HepG2 (cell line): ENCODE measurements around the gene GGT7. TPM values are rescaled to one million over a fixed set of nuclear protein-coding genes. Genes with fewer than 3 reads are reported as not detected.

Source experiments
- ATAC-seq: fragments of 200-7000 bp; cut with Tn5 transposase; 3 replicates; pipeline ENCODE4 v1.9.1; 2020; ENCODE audit warnings: mild to moderate bottlenecking, moderate library complexity
- BruUV-seq: library from RNA; stranded (reverse); fragments of 400-500 nt; replicated peaks from 2 replicates; lab custom pipeline; 2021; lab: Mats Ljungman, UMichigan
- CTCF ChIA-PET: fragments of 300-600 bp; formaldehyde crosslinking; extraction: SDS; loops from one replicate; lab custom pipeline; 2021; ENCODE audit warnings: low total read pairs, inconsistent platforms, low intra/inter-chr PET ratio; lab: Yijun Ruan, JAX
- POLR2A ChIA-PET: fragments of 350-600 bp; sonication (Branson Sonifier 250); formaldehyde crosslinking; loops from one replicate; lab custom pipeline; 2020; ENCODE audit warnings: antibody characterized with exemption, inconsistent platforms; lab: Yijun Ruan, JAX
- DNase-seq: peaks from one replicate; pipeline ENCODE4 v3.0.0-alpha.2; 2015; ENCODE audit warnings: low spot score
- FAIRE-seq: peaks from 3 replicates; lab custom pipeline; 2011; peaks lifted over from hg19 to GRCh38; lab: Jason Lieb, UNC
- H2AFZ ChIP-seq: one replicate; pipeline ENCODE4 v1.6.1; 2011; ENCODE audit warnings: low read length, inconsistent platforms
- H3K27ac ChIP-seq: fragments of 300-600 bp; 3 replicates; pipeline ENCODE4 v1.8.0; 2011; ENCODE audit warnings: mixed run types, mild to moderate bottlenecking, mixed read lengths, low read length, inconsistent platforms; ENCODE audit not compliant: insufficient read depth; ENCODE audit errors: extremely low read length
- H3K27me3 ChIP-seq, 2 experiments: fragments of 200-600 bp in 1 of 2; 2 replicates in 1 of 2; 3 replicates in 1 of 2; pipeline versions ENCODE4 v1.6.0 to v1.8.0; 2011; ENCODE audit warnings: low read length in 2 of 2, mild to moderate bottlenecking in 2 of 2, moderate library complexity in 2 of 2, inconsistent platforms in 1 of 2; ENCODE audit not compliant: insufficient read depth in 2 of 2, control insufficient read depth in 1 of 2
- H3K36me3 ChIP-seq, 2 experiments: fragments of 200-600 bp in 1 of 2; replicated peaks in 1 of 2; 2 replicates in 1 of 2; 3 replicates in 1 of 2; pipeline versions ENCODE4 v1.5.1 to v1.8.0; 2011; ENCODE audit warnings: low read length in 2 of 2, inconsistent platforms in 1 of 2; ENCODE audit not compliant: insufficient read depth in 2 of 2, control insufficient read depth in 1 of 2
- H3K4me1 ChIP-seq: 2 replicates; pipeline ENCODE4 v1.5.1; 2012; ENCODE audit warnings: low read length, inconsistent platforms; ENCODE audit not compliant: insufficient read depth
- H3K4me2 ChIP-seq: 2 replicates; pipeline ENCODE4 v1.6.0; 2011; ENCODE audit warnings: low read depth, low read length, inconsistent platforms
- H3K4me3 ChIP-seq, 3 experiments: fragments of 200-600 bp in 1 of 3; sonication (generic), shearing (Covaris generic) in 1 of 3; replicated peaks in 1 of 3; 2 replicates each; pipeline ENCODE4 v1.5.1; 2011 to 2016; ENCODE audit warnings: low read length in 3 of 3, inconsistent platforms in 2 of 3, low read depth in 2 of 3, mild to moderate bottlenecking in 2 of 3, control low read depth in 1 of 3, mixed read lengths in 1 of 3; ENCODE audit not compliant: insufficient read depth in 1 of 3
- H3K79me2 ChIP-seq: one replicate; pipeline ENCODE4 v1.6.1; 2011; ENCODE audit warnings: low read length, inconsistent platforms; ENCODE audit not compliant: insufficient read depth
- H3K9ac ChIP-seq: 2 replicates; pipeline ENCODE4 v1.6.0; 2011; ENCODE audit warnings: mild to moderate bottlenecking, low read depth, low read length, inconsistent platforms; ENCODE audit not compliant: insufficient read depth
- H3K9me3 ChIP-seq: 2 replicates; pipeline ENCODE4 v1.5.1; 2012; ENCODE audit warnings: mild to moderate bottlenecking, low read length
- H4K20me1 ChIP-seq: 2 replicates; pipeline ENCODE4 v1.6.0; 2011; ENCODE audit warnings: inconsistent platforms, mild to moderate bottlenecking, low read length, moderate library complexity; ENCODE audit not compliant: insufficient read depth
- EEA1 ChIP-seq: sonication (generic); formaldehyde crosslinking; IDR thresholded peaks from 2 replicates; pipeline ENCODE4 v1.5.1; 2020; ENCODE audit warnings: mild to moderate bottlenecking, missing genetic modification reagents, borderline replicate concordance
- HIC2 ChIP-seq: sonication (generic); formaldehyde crosslinking; IDR thresholded peaks from 2 replicates; pipeline ENCODE4 v1.9.0; 2022; ENCODE audit warnings: low read depth, missing genetic modification reagents
- KDM1A ChIP-seq: IDR thresholded peaks from 2 replicates; pipeline ENCODE4 v1.6.1; 2016; ENCODE audit warnings: missing compliant biosample characterization
- NCOR1 ChIP-seq: fragments of 200-600 bp; sonication (generic); IDR thresholded peaks from 2 replicates; pipeline ENCODE4 v1.7.0; 2017; ENCODE audit warnings: antibody characterized with exemption, low read length, borderline replicate concordance
- TCF12 ChIP-seq, 2 experiments: fragments of 450-650 bp in 1 of 2; sonication (generic) in 1 of 2; formaldehyde crosslinking in 1 of 2; IDR thresholded peaks; 2 replicates each; pipeline versions ENCODE4 v1.6.1 to v1.8.0; 2017 to 2022; ENCODE audit warnings: antibody characterized with exemption in 1 of 2, mild to moderate bottlenecking in 1 of 2, missing genetic modification reagents in 1 of 2, moderate library complexity in 1 of 2
- TEAD3 ChIP-seq: optimal IDR thresholded peaks from 2 replicates; pipeline ENCODE3; 2016; ENCODE audit warnings: borderline replicate concordance
- ZNF124 ChIP-seq: sonication (generic); formaldehyde crosslinking; IDR thresholded peaks from 2 replicates; pipeline ENCODE4 v1.4.0; 2020; ENCODE audit warnings: missing genetic modification reagents
- ZNF513 ChIP-seq: sonication (generic); formaldehyde crosslinking; conservative IDR thresholded peaks from 2 replicates; pipeline ENCODE4 v1.5.0; 2020; ENCODE audit warnings: missing genetic modification reagents
- ZNF619 ChIP-seq: sonication (generic); formaldehyde crosslinking; IDR thresholded peaks from 2 replicates; pipeline ENCODE4 v1.4.0; 2020; ENCODE audit warnings: mild to moderate bottlenecking, missing genetic modification reagents
- ZNF800 ChIP-seq: sonication (generic); formaldehyde crosslinking; IDR thresholded peaks from 2 replicates; pipeline ENCODE4 v1.4.0; 2020; ENCODE audit warnings: missing genetic modification reagents
- WGBS: methylation state at CpG from one replicate; pipeline ENCODE4 v1.1.6; 2017; ENCODE audit warnings: low lambda C conversion rate; 5-methylcytosine and 5-hydroxymethylcytosine counted together
- in situ Hi-C: cut with HindIII; loops from 2 replicates; pipeline ENCODE4 v1.10.0; 2017; ENCODE audit warnings: low pct_unique_long_range_greater_than_20kb; ENCODE audit not compliant: extremely low pct_ligation_motif_present
- intact Hi-C: fragments of 100-400 bp; cut with micrococcal nuclease; formaldehyde crosslinking; loops from one replicate; pipeline ENCODE4 v1.10.0; 2022; ENCODE audit not compliant: unreplicated experiment
- polyA plus RNA-seq, 8 experiments: library from polyadenylated mRNA; depleted of rRNA in 3 of 8; stranded (reverse) in 7 of 8; unstranded in 1 of 8; fragments of >200 nt; fragmentation: Illumina TruSeq in 4 of 8; extraction: Trizol in 4 of 8; gene quantifications; 2 replicates each; pipeline versions ENCODE4 v1.2.1 to v1.2.3, GENCODE V29; 2011 to 2016; ENCODE audit warnings: low read depth in 4 of 8, missing spikeins in 1 of 8, mixed read lengths in 1 of 8; ENCODE audit not compliant: insufficient read depth in 1 of 8
- total RNA-seq, 5 experiments: library from RNA; depleted of rRNA; stranded (reverse); fragments of >200 nt; fragmentation: Illumina TruSeq; extraction: Trizol; gene quantifications; 2 replicates each; pipeline ENCODE4 v1.2.3, GENCODE V29; 2016; ENCODE audit warnings: low read depth in 1 of 5

Gene GGT7
- total and polyA plus RNA-seq, 2 of the 13 experiments (the other 11 are each of a cell fraction or from before 2014, with no cell fraction given) = 6.6 to 23.0 TPM

DNA sequence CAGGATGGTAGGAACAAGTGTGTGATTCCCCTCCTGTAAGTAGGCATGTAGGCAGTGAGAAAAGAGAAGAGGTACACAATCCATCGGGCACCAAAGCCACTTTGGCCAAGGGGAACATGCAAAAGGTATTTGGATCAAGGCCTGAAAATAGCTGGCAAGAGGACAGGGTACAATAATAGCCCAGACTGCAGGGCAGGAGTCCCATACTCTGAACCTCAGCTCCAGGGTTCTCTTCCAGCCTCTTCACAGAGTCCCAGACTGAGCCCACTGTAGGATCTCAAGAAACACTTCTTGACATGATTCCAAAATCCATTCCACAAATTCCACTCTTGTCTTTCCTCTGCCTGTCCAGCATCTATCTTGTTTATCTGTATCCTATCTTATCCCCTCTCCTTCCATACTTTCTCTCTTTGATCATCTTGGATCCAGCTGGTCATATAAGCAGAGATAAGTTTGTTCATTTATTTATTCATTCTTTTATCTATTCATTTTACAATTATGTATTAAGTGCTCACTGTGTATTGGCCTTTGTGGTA, 23.5 kb upstream of the GGT7 start:
- Histone ChIP-seq H3K4me1 (no peaks in the 10 kb centered on the region), H3K36me3 (peaks cover 0 to 13% of the 10 kb centered on the region in 2 experiments; a peak in 2 of 5 replicates), H4K20me1 (no peaks in the 10 kb centered on the region), H3K9ac (no peak overlapping the region), H3K4me2 (no peak overlapping the region), H3K27me3 (no peaks in the 10 kb centered on the region), H2AFZ (no peak overlapping the region), H3K9me3 (no peaks in the 10 kb centered on the region), H3K27ac (no peak overlapping the region), H3K4me3 (no peak overlapping the region), H3K79me2 (peaks cover 15% of the 10 kb centered on the region)
- TF ChIP-seq NCOR1 = no peak
- TF ChIP-seq ZNF619 (CRISPR knock-in tag) = no peak
- TF ChIP-seq ZNF124 = no peak
- no peak for TF ChIP-seq TCF12 (IDR thresholded peaks at IDR 0.05)
- TF ChIP-seq TCF12 (CRISPR knock-in tag; IDR thresholded peaks at IDR 0.05) = no peak
- no peak for TF ChIP-seq ZNF513 (CRISPR knock-in tag)
- no peak for DNase-seq
- no peak for ATAC-seq
- ChIA-PET POLR2A (no interaction called here), CTCF (no interaction called here)
- FAIRE-seq = no peak
- 86% methylated on average over 1 of the region's 1 CpG for WGBS
- BruUV-seq = no TSS peak
- intact Hi-C loops = no loop called here
- in situ Hi-C loops = no loop called here

- intact Hi-C loops = no loop called here
- no peak overlapping the region for H3K4me2 ChIP-seq
- BruUV-seq = no TSS peak
- TF ChIP-seq ZNF800 (CRISPR knock-in tag) (no peak), KDM1A (CRISPR knock-in tag) (no peak), HIC2 (CRISPR knock-in tag) (no peak), TEAD3 (CRISPR knock-in tag) (no peak), EEA1 (CRISPR knock-in tag) (no peak)
Measured at GRCh38 chr20:34895465-34895864, 22.8 kb upstream of the GGT7 start.

More at GRCh38 chr20:34895465-34895864, 22.8 kb upstream of the GGT7 start:
- in situ Hi-C loops = no loop called here
- Histone ChIP-seq H3K79me2 (peaks cover 15% of the 10 kb centered on the region), H3K27ac (no peak overlapping the region), H3K9ac (no peak overlapping the region), H3K9me3 (no peaks in the 10 kb centered on the region), H2AFZ (no peak overlapping the region), H3K27me3 (no peaks in the 10 kb centered on the region), H3K36me3 (peaks cover 0 to 9% of the 10 kb centered on the region in 2 experiments; a peak in 1 of 5 replicates), H4K20me1 (no peaks in the 10 kb centered on the region), H3K4me3 (no peak overlapping the region), H3K4me1 (no peaks in the 10 kb centered on the region)
- POLR2A ChIA-PET = no interaction called here
- 97% methylated on average over 3 of the region's 3 CpGs for WGBS
- CTCF ChIA-PET = no interaction called here
- no peak for ATAC-seq
- FAIRE-seq = no peak
- no peak for DNase-seq
